Measurements from ENCODE around the gene LRMDA.

GRCh38 chr10:75638752-75639151, 207.3 kb downstream of the LRMDA start:
- TF ChIP-seq, protein P1, sequence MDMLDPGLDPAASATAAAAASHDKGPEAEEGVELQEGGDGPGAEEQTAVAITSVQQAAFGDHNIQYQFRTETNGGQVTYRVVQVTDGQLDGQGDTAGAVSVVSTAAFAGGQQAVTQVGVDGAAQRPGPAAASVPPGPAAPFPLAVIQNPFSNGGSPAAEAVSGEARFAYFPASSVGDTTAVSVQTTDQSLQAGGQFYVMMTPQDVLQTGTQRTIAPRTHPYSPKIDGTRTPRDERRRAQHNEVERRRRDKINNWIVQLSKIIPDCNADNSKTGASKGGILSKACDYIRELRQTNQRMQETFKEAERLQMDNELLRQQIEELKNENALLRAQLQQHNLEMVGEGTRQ (IDR thresholded peaks at IDR 0.05; ENCODE audit: low read depth, low read length): no peak
- TF ChIP-seq FOS (IDR thresholded peaks at IDR 0.05; ENCODE audit: low read depth, low read length) (no peak), POLR2A (IDR thresholded peaks at IDR 0.05; ENCODE audit: low read depth, low read length) (no peak), MXI1 (IDR thresholded peaks at IDR 0.05; ENCODE audit: borderline replicate concordance, low read depth, low read length) (no peak)
- TF ChIP-seq, protein P2, sequence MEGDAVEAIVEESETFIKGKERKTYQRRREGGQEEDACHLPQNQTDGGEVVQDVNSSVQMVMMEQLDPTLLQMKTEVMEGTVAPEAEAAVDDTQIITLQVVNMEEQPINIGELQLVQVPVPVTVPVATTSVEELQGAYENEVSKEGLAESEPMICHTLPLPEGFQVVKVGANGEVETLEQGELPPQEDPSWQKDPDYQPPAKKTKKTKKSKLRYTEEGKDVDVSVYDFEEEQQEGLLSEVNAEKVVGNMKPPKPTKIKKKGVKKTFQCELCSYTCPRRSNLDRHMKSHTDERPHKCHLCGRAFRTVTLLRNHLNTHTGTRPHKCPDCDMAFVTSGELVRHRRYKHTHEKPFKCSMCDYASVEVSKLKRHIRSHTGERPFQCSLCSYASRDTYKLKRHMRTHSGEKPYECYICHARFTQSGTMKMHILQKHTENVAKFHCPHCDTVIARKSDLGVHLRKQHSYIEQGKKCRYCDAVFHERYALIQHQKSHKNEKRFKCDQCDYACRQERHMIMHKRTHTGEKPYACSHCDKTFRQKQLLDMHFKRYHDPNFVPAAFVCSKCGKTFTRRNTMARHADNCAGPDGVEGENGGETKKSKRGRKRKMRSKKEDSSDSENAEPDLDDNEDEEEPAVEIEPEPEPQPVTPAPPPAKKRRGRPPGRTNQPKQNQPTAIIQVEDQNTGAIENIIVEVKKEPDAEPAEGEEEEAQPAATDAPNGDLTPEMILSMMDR (conservative IDR thresholded peaks at IDR 0.05; ENCODE audit: low read depth, low read length): no peak

All from IMR-90 (cell line).